HEK293 (cell line): ENCODE data around the gene COG8.

ENCODE experiments used
- ZNF2 ChIP-seq: fragments of 450-650 bp; formaldehyde crosslinking; IDR thresholded peaks from 2 replicates; pipeline ENCODE4 v1.5.1; 2016; ENCODE audit warnings: missing biosample characterization, missing genetic modification characterization
- ZNF514 ChIP-seq: fragments of 450-650 bp; formaldehyde crosslinking; IDR thresholded peaks from 2 replicates; pipeline ENCODE4 v1.5.1; 2016; ENCODE audit warnings: missing biosample characterization, missing genetic modification characterization
- ZNF777 ChIP-seq: fragments of 450-650 bp; formaldehyde crosslinking; IDR thresholded peaks from 2 replicates; pipeline ENCODE4 v1.5.1; 2017; ENCODE audit warnings: missing biosample characterization, missing genetic modification characterization, borderline replicate concordance
- TF ChIP-seq, protein P1 (sequence below): fragments of 450-650 bp; formaldehyde crosslinking; IDR thresholded peaks from 2 replicates; pipeline ENCODE4; 2016; ENCODE audit warnings: missing biosample characterization, missing genetic modification characterization
- TF ChIP-seq, protein P2 (sequence below): fragments of 450-650 bp; formaldehyde crosslinking; IDR thresholded peaks from 2 replicates; pipeline ENCODE4 v1.5.1; 2016; ENCODE audit warnings: missing biosample characterization, missing genetic modification characterization

DNA sequence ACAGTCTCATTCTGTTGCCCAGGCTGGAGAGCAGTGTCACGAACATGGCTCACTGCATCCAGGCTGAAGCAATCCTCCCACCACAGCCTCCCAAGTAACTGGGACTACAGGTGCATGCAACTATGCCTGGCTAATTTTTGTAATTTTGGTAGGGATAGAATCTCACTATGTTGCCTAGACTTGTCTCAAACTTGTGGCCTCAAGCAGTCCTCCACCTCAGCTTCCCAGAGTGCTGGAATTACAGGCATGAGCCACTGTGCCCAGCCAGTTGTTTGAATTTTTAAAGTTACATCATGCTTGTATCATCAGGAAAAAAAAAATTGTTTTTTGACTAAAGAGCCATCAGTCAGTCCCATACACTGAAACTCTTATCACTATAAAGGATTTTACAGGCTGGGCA is 45.3 kb downstream of the COG8 start:
- TF ChIP-seq, protein P1, sequence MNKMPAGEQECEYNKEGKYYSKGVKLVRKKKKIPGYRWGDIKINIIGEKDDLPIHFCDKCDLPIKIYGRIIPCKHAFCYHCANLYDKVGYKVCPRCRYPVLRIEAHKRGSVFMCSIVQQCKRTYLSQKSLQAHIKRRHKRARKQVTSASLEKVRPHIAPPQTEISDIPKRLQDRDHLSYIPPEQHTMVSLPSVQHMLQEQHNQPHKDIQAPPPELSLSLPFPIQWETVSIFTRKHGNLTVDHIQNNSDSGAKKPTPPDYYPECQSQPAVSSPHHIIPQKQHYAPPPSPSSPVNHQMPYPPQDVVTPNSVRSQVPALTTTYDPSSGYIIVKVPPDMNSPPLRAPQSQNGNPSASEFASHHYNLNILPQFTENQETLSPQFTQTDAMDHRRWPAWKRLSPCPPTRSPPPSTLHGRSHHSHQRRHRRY, result no peak
- TF ChIP-seq ZNF2 (tag by site-specific recombination), result no peak
- TF ChIP-seq, protein P2, sequence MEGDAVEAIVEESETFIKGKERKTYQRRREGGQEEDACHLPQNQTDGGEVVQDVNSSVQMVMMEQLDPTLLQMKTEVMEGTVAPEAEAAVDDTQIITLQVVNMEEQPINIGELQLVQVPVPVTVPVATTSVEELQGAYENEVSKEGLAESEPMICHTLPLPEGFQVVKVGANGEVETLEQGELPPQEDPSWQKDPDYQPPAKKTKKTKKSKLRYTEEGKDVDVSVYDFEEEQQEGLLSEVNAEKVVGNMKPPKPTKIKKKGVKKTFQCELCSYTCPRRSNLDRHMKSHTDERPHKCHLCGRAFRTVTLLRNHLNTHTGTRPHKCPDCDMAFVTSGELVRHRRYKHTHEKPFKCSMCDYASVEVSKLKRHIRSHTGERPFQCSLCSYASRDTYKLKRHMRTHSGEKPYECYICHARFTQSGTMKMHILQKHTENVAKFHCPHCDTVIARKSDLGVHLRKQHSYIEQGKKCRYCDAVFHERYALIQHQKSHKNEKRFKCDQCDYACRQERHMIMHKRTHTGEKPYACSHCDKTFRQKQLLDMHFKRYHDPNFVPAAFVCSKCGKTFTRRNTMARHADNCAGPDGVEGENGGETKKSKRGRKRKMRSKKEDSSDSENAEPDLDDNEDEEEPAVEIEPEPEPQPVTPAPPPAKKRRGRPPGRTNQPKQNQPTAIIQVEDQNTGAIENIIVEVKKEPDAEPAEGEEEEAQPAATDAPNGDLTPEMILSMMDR (tag by site-specific recombination), result no peak
- no peak for TF ChIP-seq ZNF514 (tag by site-specific recombination)
- TF ChIP-seq ZNF777 (tag by site-specific recombination), result no peak
